GM10266 (cell line): ENCODE results near the gene PCDHB4.
"Not testable (repeated sequence)": the region's sequence is repeated elsewhere in the genome, so short reads cannot be mapped to it uniquely, and the experiment has no call there.

Experiments
- DNase-seq: peaks from one replicate; pipeline ENCODE4 v3.0.0; 2012; ENCODE audit errors: extremely low spot score
- TF ChIP-seq, protein P1 (sequence below): IDR thresholded peaks from 2 replicates; pipeline ENCODE4 v1.5.1; 2012; ENCODE audit warnings: mild to moderate bottlenecking, low read depth; ENCODE audit not compliant: control insufficient read depth, insufficient read depth; ENCODE audit errors: missing control alignments

The PCDHB4 gene

DNA sequence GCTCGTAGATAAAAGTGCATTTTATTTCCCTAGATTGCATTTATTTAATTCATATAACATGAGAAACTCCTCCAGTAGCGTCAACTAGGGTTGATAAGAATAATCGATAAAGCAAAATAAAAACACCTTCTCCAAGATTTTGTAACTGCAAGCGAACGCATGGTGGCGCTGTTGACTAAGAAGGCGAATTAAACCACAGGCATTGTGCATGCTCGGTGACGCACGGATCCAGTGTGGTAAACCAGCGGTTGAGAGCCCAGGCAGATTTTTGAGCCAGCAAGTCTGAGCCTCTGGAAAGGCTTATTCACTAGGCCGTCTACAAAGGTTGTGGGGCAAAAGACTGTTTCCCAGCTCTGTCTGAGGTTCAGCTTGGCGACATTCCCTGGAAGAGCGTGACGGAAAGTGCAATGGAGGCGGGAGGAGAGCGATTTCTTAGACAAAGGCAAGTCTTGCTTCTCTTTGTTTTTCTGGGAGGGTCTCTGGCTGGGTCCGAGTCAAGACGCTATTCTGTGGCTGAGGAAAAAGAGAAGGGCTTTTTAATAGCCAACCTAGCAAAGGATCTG is 21.3 kb upstream of the PCDHB4 start, which contains the start of gene PCDHB3:
Gene PCDHB3 (plus strand): TSS at position 231 of the 563 bp plus-strand sequence. CDS start 177 bp downstream, at position 408.
- no peak for DNase-seq
- TF ChIP-seq, protein P1, sequence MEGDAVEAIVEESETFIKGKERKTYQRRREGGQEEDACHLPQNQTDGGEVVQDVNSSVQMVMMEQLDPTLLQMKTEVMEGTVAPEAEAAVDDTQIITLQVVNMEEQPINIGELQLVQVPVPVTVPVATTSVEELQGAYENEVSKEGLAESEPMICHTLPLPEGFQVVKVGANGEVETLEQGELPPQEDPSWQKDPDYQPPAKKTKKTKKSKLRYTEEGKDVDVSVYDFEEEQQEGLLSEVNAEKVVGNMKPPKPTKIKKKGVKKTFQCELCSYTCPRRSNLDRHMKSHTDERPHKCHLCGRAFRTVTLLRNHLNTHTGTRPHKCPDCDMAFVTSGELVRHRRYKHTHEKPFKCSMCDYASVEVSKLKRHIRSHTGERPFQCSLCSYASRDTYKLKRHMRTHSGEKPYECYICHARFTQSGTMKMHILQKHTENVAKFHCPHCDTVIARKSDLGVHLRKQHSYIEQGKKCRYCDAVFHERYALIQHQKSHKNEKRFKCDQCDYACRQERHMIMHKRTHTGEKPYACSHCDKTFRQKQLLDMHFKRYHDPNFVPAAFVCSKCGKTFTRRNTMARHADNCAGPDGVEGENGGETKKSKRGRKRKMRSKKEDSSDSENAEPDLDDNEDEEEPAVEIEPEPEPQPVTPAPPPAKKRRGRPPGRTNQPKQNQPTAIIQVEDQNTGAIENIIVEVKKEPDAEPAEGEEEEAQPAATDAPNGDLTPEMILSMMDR, result no peak

DNA sequence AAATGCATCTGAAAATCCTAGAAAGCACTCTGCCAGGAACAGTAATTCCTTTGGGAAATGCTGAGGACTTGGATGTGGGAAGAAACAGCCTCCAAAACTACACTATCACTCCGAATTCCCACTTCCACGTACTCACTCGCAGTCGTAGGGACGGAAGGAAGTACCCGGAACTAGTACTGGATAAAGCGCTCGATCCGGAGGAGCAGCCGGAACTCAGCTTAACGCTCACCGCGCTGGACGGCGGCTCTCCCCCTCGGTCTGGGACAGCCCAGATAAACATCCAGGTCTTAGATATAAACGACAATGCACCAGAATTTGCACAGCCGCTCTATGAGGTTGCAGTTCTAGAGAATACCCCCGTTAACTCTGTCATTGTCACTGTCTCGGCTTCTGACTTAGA is 20.6 kb upstream of the PCDHB4 start:
- no peak for DNase-seq
- TF ChIP-seq, protein P1, result no peak

DNA sequence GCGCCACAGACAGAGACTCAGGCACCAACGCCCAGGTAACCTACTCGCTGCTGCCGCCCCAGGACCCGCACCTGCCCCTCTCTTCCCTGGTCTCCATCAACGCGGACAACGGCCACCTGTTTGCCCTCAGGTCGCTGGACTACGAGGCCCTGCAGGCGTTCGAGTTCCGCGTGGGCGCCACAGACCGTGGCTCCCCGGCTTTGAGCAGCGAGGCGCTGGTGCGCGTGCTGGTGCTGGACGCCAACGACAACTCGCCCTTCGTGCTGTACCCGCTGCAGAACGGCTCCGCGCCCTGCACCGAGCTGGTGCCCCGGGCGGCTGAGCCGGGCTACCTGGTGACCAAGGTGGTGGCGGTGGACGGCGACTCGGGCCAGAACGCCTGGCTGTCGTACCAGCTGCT is 19.5 kb upstream of the PCDHB4 start:
- not testable (repeated sequence) for DNase-seq

DNA sequence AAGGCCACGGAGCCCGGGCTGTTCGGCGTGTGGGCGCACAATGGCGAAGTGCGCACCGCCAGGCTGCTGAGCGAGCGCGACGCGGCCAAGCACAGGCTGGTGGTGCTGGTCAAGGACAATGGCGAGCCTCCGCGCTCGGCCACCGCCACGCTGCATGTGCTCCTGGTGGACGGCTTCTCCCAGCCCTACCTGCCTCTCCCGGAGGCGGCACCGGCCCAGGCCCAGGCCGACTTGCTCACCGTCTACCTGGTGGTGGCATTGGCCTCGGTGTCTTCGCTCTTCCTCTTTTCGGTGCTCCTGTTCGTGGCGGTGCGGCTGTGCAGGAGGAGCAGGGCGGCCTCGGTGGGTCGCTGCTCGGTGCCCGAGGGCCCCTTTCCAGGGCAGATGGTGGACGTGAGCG is 19.1 kb upstream of the PCDHB4 start:
- DNase-seq, result not testable (repeated sequence)

DNA sequence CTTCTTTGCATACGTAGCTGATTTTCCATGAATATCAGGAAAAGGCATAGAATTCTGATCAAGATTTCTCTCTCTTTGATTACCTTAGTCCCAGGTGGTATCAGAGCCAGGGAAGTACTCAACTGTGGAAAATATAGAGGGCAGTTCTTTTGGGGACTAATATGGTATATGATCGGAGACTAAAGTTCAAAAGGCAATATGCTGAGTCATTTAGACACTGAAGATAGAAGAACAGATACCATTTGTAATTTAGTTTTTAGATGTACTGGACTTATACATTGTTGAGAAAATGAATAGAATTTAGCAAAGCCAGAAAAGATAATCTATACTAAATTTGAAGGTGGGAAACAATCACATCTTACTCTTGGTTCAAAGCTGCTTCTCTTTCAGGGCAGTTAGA is 16.3 kb upstream of the PCDHB4 start:
- no peak for DNase-seq
- TF ChIP-seq, protein P1, result no peak

DNA sequence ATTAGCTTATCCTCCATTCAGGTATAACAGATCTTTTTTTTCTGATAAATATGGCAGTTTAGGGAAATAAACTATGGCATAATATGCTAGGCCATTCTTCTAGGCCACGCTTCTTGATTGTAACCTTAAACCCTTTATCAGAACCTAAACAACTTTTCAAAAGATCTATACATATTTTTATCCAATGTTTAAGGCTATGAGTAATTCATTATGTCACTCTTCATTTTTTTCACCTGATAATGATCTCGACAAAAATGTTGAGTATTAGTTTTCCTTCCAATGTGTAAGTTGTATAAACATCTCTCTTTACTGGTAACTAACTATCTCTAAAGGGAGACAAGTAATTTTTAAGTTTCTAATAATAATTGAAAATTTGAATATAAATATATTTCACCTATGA is 2.4 kb upstream of the PCDHB4 start:
- no peak for DNase-seq
- TF ChIP-seq, protein P1, result no peak

DNA sequence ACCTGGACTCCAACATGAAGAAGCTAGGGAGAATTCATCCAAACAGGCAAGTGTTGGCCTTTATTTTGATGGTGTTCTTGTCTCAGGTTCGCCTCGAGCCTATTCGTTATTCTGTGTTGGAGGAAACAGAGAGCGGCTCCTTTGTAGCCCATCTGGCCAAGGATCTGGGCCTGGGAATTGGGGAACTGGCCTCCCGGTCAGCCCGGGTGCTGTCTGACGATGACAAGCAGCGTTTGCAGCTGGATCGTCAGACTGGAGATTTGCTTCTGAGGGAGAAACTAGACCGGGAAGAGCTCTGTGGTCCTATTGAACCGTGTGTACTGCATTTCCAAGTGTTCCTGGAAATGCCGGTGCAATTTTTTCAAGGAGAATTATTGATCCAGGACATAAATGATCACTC is 367 bp downstream of the PCDHB4 start:
- DNase-seq, result no peak
- TF ChIP-seq, protein P1, result no peak

DNA sequence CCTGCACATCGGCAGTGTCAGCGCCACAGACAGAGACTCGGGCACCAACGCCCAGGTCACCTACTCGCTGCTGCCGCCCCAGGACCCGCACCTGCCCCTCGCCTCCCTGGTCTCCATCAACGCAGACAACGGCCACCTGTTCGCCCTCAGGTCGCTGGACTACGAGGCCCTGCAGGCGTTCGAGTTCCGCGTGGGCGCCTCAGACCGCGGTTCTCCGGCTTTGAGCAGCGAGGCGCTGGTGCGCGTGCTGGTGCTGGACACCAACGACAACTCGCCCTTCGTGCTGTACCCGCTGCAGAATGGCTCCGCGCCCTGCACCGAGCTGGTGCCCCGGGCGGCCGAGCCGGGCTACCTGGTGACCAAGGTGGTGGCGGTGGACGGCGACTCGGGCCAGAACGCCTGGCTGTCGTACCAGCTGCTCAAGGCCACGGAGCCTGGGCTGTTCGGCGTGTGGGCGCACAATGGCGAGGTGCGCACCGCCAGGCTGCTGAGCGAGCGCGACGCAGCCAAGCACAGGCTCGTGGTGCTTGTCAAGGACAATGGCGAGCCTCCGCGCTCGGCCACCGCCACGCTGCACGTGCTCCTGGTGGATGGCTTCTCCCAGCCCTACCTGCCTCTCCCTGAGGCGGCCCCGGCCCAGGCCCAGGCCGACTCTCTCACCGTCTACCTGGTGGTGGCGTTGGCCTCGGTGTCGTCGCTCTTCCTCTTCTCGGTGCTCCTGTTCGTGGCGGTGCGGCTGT is 1.9 kb downstream of the PCDHB4 start:
- not testable (repeated sequence) for DNase-seq

DNA sequence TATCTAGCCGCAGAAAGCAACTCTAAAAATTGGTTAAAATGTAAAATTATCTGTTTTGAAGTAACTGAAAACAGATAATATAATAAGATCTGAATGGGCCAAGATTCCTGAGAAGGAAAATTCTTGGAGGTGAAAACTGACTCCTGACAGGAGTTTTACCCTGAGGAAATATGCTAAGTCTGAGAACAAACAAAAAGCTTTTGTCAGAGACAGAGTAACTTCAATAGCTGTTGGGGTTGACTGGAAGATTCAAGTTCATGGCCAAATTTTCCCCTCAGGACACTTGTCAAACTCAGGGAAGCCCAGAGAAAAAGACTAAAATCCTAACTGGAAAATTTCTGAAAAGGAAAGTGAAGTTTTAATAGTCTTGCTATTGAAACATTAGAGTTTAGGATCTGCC is 5.7 kb downstream of the PCDHB4 start:
- DNase-seq, result no peak
- TF ChIP-seq, protein P1, result no peak
